Gastrocnemius medialis (tissue), 4 donors: ENCODE data around the gene SON.

Experiments used
- POLR2A ChIP-seq, 2 donors: fragments of 450-650 bp; IDR thresholded peaks; one replicate each; pipeline ENCODE4 v1.6.1; 2017; ENCODE audit warnings: antibody characterized with exemption in 2 of 2, mild to moderate bottlenecking in 2 of 2, moderate library complexity in 2 of 2
- TF ChIP-seq, protein P1 (sequence below), 5 experiments: fragments of 450-650 bp in 3 of 5; fragments of 200-600 bp in 2 of 5; sonication (generic) in 2 of 5; IDR thresholded peaks in 4 of 5; conservative IDR thresholded peaks in 1 of 5; 1 replicate in 4 of 5; 2 replicates in 1 of 5; pipeline ENCODE4 v1.5.1; 2016 to 2019; ENCODE audit warnings: antibody characterized with exemption in 5 of 5, mild to moderate bottlenecking in 3 of 5, moderate library complexity in 3 of 5

DNA sequence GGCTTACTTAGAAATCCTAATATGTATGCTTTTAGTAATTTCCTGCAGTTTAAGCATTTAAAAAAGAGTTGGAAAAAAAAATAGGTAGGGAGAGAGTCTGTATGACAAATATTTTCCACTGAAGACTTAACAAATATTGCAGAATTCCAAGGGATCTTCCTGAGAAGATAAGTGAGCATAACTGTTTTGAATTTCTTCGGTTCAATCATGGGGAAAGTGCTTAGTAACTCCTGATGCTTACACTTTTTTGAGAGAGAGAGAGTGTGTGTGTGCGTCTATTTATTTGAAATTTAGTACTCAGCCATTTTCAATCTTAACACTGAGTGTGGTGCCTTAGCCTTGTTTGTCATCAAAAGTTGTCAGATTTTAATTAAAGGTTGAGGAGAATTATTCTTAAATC lies 18.5 kb downstream of the SON start:
- TF ChIP-seq, protein P1, sequence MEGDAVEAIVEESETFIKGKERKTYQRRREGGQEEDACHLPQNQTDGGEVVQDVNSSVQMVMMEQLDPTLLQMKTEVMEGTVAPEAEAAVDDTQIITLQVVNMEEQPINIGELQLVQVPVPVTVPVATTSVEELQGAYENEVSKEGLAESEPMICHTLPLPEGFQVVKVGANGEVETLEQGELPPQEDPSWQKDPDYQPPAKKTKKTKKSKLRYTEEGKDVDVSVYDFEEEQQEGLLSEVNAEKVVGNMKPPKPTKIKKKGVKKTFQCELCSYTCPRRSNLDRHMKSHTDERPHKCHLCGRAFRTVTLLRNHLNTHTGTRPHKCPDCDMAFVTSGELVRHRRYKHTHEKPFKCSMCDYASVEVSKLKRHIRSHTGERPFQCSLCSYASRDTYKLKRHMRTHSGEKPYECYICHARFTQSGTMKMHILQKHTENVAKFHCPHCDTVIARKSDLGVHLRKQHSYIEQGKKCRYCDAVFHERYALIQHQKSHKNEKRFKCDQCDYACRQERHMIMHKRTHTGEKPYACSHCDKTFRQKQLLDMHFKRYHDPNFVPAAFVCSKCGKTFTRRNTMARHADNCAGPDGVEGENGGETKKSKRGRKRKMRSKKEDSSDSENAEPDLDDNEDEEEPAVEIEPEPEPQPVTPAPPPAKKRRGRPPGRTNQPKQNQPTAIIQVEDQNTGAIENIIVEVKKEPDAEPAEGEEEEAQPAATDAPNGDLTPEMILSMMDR (IDR thresholded peaks at IDR 0.05 in 4 of 5, conservative IDR thresholded peaks at IDR 0.05 in 1 of 5), result no peak
- TF ChIP-seq POLR2A (IDR thresholded peaks at IDR 0.05), result no peak
